Uterus (tissue), 4 donors: ENCODE measurements around the gene ARHGEF17. TPM values are rescaled to one million over a fixed set of nuclear protein-coding genes. Genes with fewer than 3 reads are reported as not detected.
A peak's percentile ranks its signal among the peaks of the same experiment; 100 is the strongest.

Experiments
- DNase-seq, 2 donors: peaks; one replicate each; pipeline ENCODE4 v3.0.0-alpha.2; 2019 to 2020
- H3K27ac ChIP-seq, 2 donors: fragments of 200-600 bp; sonication (generic); 1 replicate in 1 of 2; 2 replicates in 1 of 2; pipeline ENCODE4 v1.5.1; 2016 to 2018
- H3K27me3 ChIP-seq, 2 donors: fragments of 200-600 bp; sonication (generic); one replicate each; pipeline ENCODE4 v1.5.1; 2018 to 2019; ENCODE audit warnings: control low read depth in 1 of 2
- H3K36me3 ChIP-seq, 2 donors: fragments of 200-600 bp; sonication (generic); one replicate each; pipeline ENCODE4 v1.5.1; 2019; ENCODE audit warnings: control low read depth in 1 of 2
- H3K4me1 ChIP-seq, 2 donors: fragments of 200-600 bp; sonication (generic); one replicate each; pipeline ENCODE4 v1.5.1; 2018 to 2019; ENCODE audit warnings: control low read depth in 1 of 2
- H3K4me3 ChIP-seq, 2 donors: fragments of 200-600 bp; sonication (generic); 1 replicate in 1 of 2; 2 replicates in 1 of 2; pipeline ENCODE4 v1.5.1; 2018 to 2019; ENCODE audit warnings: mild to moderate bottlenecking in 1 of 2
- H3K9me3 ChIP-seq, 2 donors: fragments of 200-600 bp; sonication (generic); one replicate each; pipeline ENCODE4 v1.5.1; 2019; ENCODE audit warnings: control low read depth in 1 of 2
- CTCF ChIP-seq, 4 experiments: fragments of 200-600 bp in 2 of 4; fragments of 450-650 bp in 2 of 4; sonication (generic) in 2 of 4; IDR thresholded peaks; one replicate each; pipeline ENCODE4 v1.5.1; 2016 to 2019; ENCODE audit warnings: antibody characterized with exemption in 4 of 4, mild to moderate bottlenecking in 2 of 4, moderate library complexity in 1 of 4
- POLR2A ChIP-seq, 2 donors: fragments of 450-650 bp; IDR thresholded peaks; one replicate each; pipeline ENCODE4 v1.6.1; 2016; ENCODE audit warnings: antibody characterized with exemption in 2 of 2, mild to moderate bottlenecking in 1 of 2, moderate library complexity in 1 of 2
- intact Hi-C: fragments of 100-400 bp; cut with DNase I; formaldehyde crosslinking; loops from one replicate; pipeline ENCODE4 v1.15.1; 2023; ENCODE audit warnings: low total_unique reads
- total RNA-seq, 4 donors: library from RNA; depleted of rRNA in 3 of 4; stranded (reverse); fragments of >200 nt in 3 of 4; gene quantifications; one replicate each; pipeline versions ENCODE4 v1.1.0 to v1.2.4, GENCODE V29; 2014 to 2023
- donor health status: DM: yes; HTN: yes; CAD: no.

The ARHGEF17 gene
- total RNA-seq, 4 donors from 2014 or later = 17.9 to 174 (median 58.6) TPM

GRCh38 chr11:73396251-73396930, 88.3 kb downstream of the ARHGEF17 start:
- intact Hi-C loops = no loop called here
- TF ChIP-seq POLR2A (IDR thresholded peaks at IDR 0.05) (no peak), CTCF (IDR thresholded peaks at IDR 0.05) (no peak)
- H3K9me3 ChIP-seq = no peaks in the 10 kb centered on the region
- no peaks in the 10 kb centered on the region for H3K36me3 ChIP-seq
- no peaks in the 10 kb centered on the region for H3K4me1 ChIP-seq
- no peak overlapping the region for H3K27ac ChIP-seq
- no peak overlapping the region for H3K4me3 ChIP-seq
- no peak for DNase-seq
- no peaks in the 10 kb centered on the region for H3K27me3 ChIP-seq

- intact Hi-C loops = no loop called here
- H3K27me3 ChIP-seq = no peaks in the 10 kb centered on the region
- H3K4me3 ChIP-seq = no peak overlapping the region
- DNase-seq = peak in 1 of 2 donors; percentile 12
- TF ChIP-seq CTCF (IDR thresholded peaks at IDR 0.05) = no peak
- no peaks in the 10 kb centered on the region for H3K9me3 ChIP-seq
- no peak overlapping the region for H3K27ac ChIP-seq
- no peaks in the 10 kb centered on the region for H3K4me1 ChIP-seq
- no peaks in the 10 kb centered on the region for H3K36me3 ChIP-seq
These were observed 88.9 kb downstream of the ARHGEF17 start for GRCh38 chr11:73396985-73397384.

- H3K9me3 ChIP-seq = no peaks in the 10 kb centered on the region
- H3K27ac ChIP-seq = no peak overlapping the region
- H3K36me3 ChIP-seq = no peaks in the 10 kb centered on the region
- TF ChIP-seq POLR2A (IDR thresholded peaks at IDR 0.05) (no peak), CTCF (IDR thresholded peaks at IDR 0.05) (no peak)
- H3K4me1 ChIP-seq = no peaks in the 10 kb centered on the region
- intact Hi-C loops = no loop called here
- H3K27me3 ChIP-seq = no peaks in the 10 kb centered on the region
- DNase-seq = no peak
- H3K4me3 ChIP-seq = no peak overlapping the region
These were observed 89.5 kb downstream of the ARHGEF17 start for GRCh38 chr11:73397468-73398131.

GRCh38 chr11:73398132-73398526, 90.1 kb downstream of the ARHGEF17 start:
- Histone ChIP-seq H3K27ac (no peak overlapping the region), H3K4me1 (no peaks in the 10 kb centered on the region), H3K9me3 (no peaks in the 10 kb centered on the region), H3K4me3 (no peak overlapping the region), H3K27me3 (no peaks in the 10 kb centered on the region), H3K36me3 (no peaks in the 10 kb centered on the region)
- DNase-seq = no peak
- intact Hi-C loops = no loop called here
- TF ChIP-seq POLR2A (IDR thresholded peaks at IDR 0.05) (no peak), CTCF (IDR thresholded peaks at IDR 0.05) (no peak)

GRCh38 chr11:73398721-73399120, 90.6 kb downstream of the ARHGEF17 start:
- Histone ChIP-seq H3K9me3 (no peaks in the 10 kb centered on the region), H3K36me3 (no peaks in the 10 kb centered on the region), H3K27ac (no peak overlapping the region), H3K4me1 (no peaks in the 10 kb centered on the region), H3K27me3 (no peaks in the 10 kb centered on the region), H3K4me3 (no peak overlapping the region)
- TF ChIP-seq POLR2A (IDR thresholded peaks at IDR 0.05) = no peak
- no peak for TF ChIP-seq CTCF (IDR thresholded peaks at IDR 0.05)
- DNase-seq = no peak
- intact Hi-C loops = no loop called here
